HUES6 (cell line): ENCODE data around the gene MROH7.

Experiments used
- H3K27ac ChIP-seq: 2 replicates; pipeline ENCODE4 v1.7.0; 2013; ENCODE audit warnings: low read depth, mild to moderate bottlenecking, low read length, inconsistent platforms
- H3K27me3 ChIP-seq: 2 replicates; pipeline ENCODE4 v1.6.1; 2013; ENCODE audit warnings: low read length; ENCODE audit not compliant: control insufficient read depth, insufficient read depth
- H3K36me3 ChIP-seq: 2 replicates; pipeline ENCODE4 v1.6.1; 2013; ENCODE audit warnings: low read length; ENCODE audit not compliant: control insufficient read depth, insufficient read depth
- H3K4me1 ChIP-seq: 2 replicates; pipeline ENCODE4 v1.6.1; 2013; ENCODE audit warnings: low read length; ENCODE audit not compliant: control insufficient read depth, insufficient read depth
- H3K4me3 ChIP-seq: 2 replicates; pipeline ENCODE4 v1.5.1; 2013; ENCODE audit warnings: low read depth, low read length
- H3K9ac ChIP-seq: one replicate; pipeline ENCODE4 v1.6.1; 2013; ENCODE audit warnings: mild to moderate bottlenecking, low read length
- H3K9me3 ChIP-seq: 2 replicates; pipeline ENCODE4 v1.6.1; 2013; ENCODE audit warnings: low read depth, low read length; ENCODE audit not compliant: control insufficient read depth, insufficient read depth

Gene MROH7

DNA sequence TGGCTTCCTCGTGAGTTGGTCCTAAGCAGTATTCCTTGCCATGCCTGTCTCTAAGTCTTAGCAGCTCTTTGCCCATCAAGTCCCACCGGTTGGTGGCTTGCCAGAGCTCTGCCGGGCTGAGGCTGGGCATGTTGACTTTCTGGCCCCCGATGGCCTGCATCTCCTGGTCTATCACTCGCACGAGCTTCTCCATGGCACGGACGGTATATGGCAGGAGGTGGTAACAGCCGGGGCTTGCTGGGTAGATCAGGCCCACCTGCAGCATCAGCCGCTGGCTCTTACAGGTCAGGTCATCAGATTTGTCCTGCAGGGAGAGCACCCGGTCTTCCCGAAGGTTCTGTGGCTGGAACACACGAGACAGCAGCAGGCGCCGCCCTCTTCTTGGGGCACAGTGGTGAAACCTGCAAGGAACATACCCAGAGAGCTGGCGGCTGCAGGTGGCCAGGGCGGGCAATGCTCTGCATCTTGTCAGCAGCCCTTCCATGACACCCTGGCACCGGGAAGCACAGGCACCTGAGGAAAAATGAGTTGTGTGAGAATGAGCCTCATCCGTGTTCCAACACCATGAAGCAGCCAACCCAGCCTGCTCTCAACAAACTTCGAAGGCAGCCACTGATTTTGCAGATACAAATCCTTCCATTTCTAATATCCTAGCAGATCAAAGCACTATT, 117.2 kb downstream of the MROH7 start:
- H3K9ac ChIP-seq, result no peak overlapping the region
- H3K27me3 ChIP-seq, result no peaks in the 10 kb centered on the region
- H3K4me1 ChIP-seq, result peaks cover 4% of the 10 kb centered on the region; the same call in 1 of the 2 replicates
- H3K36me3 ChIP-seq, result peaks cover 26% of the 10 kb centered on the region
- H3K27ac ChIP-seq, result no peak overlapping the region
- no peak overlapping the region for H3K4me3 ChIP-seq
- H3K9me3 ChIP-seq, result no peaks in the 10 kb centered on the region
